Activated CD4-positive, alpha-beta T cell treated with anti-CD3 and anti-CD28 coated beads, Interleukin-2, Interleukin-6, amounts not matched to agents 100 ng/mL and 50 ng/mL, durations not matched to agents 16 hours and 8 hours (primary cell): ENCODE results near the gene CALN1.
"Not testable (repeated sequence)": the region's sequence is repeated elsewhere in the genome, so short reads cannot be mapped to it uniquely, and the experiment has no call there.

Experiments
- DNase-seq: peaks from one replicate; pipeline ENCODE4 v3.0.0-alpha.2; 2020

Gene CALN1

DNA sequence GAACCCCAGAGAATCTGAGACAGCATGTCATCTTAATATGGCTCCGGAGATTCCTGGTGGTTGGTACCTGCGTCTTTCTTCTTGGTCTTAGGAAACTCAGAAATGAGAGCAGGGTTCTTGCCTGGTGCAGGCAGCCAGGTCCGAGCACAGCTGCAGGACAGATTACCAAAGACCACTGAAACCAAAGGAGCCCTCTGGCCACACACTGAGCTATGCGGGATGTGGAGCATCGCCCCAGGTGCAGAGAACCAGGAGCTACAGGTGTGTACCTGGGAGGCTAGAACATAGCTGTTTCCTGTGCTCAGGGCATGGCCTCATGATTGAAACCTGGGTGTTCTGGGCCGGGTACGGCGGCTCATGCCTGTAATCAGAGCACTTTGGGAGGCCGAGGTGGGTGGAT, 635.4 kb downstream of the CALN1 start:
- DNase-seq: no peak

DNA sequence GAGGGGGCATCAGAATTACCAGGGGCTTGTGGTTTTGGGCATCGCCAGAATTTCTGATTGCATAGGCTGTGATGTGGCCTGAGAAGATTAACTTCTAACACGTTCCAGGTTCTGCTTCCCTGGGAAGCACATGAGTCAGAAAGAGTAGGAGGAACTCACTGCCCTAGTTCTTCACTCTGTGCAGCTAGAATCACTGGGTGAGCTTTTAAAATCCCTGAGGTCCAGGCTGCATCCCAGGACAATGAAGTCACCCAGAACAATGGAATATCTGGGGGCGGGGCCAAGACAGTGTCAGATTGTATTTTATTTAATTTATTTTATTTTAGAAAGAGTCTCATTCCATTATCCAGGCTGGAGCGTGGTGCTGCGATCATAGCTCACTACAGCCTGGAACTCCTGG, 636.5 kb downstream of the CALN1 start:
- no peak for DNase-seq

DNA sequence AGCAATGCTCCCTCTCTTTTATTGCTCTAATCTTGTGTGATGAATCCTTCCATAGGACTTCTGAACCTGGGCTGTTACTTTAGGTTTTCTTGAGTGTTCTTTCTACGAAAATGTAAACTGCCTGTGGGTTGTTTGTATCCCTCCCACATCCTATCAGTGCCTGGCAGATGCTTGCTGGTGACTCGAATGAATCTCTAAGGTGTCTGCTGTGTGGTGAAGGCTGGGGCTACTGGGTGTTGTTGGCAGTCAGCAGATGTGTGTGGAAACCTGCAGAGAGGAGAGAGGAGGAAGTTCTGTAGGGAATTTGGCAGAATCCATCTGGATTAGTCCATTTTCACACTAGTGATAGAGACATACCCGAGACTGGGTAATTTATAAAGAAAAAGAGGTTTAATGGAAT, 639.4 kb downstream of the CALN1 start:
- DNase-seq: no peak

- DNase-seq: no peak
Measured at GRCh38 chr7:71770269-71770907, 641.8 kb downstream of the CALN1 start.

- no peak for DNase-seq
Measured at GRCh38 chr7:71769326-71769725, 642.8 kb downstream of the CALN1 start.

- DNase-seq: no peak
Measured at GRCh38 chr7:71768450-71768849, 643.7 kb downstream of the CALN1 start.

- DNase-seq: no peak
Measured at GRCh38 chr7:71766016-71766415, 646.1 kb downstream of the CALN1 start.

- DNase-seq: no peak
Measured at GRCh38 chr7:71761336-71761735, 650.8 kb downstream of the CALN1 start.

DNA sequence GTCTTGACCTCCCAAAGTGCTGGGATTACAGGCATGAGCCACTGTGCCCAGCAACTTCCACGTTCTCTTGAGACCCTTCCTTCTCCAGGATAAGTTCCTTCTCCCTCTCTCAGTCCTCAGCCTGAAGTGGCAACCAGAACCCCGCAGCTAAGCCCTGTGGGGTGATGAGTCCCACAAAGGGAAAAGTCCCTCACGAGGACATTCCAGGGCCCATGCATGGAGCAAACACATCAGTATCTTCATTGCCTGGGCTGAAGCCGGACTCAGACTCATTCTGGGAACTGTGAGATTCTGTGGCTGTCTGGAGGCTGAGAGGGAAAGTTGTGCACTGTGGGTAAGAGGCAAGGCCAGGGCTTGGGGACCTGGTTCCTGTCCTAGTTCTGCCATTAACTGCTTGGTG, 657.3 kb downstream of the CALN1 start:
- DNase-seq: no peak

- no peak for DNase-seq
Measured at GRCh38 chr7:71753956-71754664, 658.0 kb downstream of the CALN1 start.

- no peak for DNase-seq
Measured at GRCh38 chr7:71753236-71753635, 658.9 kb downstream of the CALN1 start.

DNA sequence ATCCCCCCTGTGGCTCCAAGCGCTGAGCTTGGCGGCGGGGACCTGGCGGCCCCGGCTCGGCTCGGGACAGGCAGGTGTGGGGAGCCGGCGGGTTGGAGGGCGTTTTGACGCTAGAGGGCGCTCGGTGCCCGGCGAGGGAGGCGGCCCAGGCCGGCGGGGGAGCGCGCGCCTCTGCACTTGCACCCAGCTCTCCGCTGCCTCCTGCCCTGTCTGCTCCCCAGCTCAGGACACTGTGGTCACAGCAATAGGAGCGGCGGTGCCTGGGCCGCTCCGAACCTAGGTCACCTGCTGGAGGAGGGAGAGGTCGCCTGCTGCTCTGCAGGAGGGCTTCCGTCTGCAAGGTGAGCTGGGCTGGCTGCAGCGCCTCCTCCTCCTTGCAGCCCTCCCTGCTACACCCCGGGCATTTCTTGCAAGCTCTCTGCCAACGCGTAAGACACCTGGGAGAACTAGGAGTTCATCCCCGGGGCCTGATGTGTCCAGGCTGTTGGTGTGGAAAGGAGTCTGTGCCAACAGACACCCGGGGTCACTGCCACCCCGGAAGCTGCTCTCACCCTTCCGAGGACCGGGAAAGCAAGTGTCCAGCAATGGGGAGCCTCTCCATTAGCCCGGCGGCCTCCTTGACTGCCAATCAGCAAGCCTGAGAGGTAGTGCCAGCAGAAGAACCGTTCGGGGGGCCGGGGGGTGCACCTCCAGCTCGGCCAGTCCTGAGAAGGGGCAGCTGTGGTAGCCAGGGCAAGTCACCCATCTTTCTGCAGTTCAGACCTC, 659.8 kb downstream of the CALN1 start:
- peak; percentile 72 for DNase-seq

GRCh38 chr7:71750290-71750689, 661.8 kb downstream of the CALN1 start:
- DNase-seq: no peak

GRCh38 chr7:71746006-71746405, 666.1 kb downstream of the CALN1 start:
- no peak for DNase-seq

GRCh38 chr7:71740174-71740560, 672.0 kb downstream of the CALN1 start:
- DNase-seq: no peak

DNA sequence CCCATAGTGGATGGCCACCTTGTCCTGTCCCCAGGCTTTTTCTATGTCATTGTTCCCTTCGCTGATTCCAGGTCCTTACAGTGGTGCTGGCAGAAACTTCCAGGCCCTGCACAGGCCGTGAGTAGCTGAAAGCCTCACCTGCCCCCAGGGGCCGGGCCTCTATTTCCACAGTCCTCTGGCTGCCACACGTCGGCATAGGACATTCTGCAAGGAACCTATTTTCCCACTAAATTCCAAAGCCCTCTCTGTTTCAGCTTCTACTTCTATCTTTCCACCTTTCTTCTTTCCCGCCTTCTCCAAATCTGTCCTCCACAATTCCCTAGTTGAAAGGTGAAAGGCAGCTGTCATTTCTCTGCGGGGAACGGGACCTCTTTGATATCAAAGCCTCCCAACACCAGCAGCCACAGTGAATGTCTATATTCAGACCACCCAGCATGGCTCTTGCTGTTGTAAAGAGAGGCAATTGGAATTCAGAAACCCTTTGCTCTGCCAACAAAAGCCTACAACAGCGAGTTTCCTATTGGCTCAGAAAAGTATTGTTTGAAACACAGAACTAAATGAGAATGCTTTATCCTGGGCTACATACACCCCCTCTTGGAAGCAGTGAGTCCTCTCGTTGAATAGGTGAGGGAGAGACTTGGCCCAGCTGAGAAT, 672.5 kb downstream of the CALN1 start:
- DNase-seq: no peak

GRCh38 chr7:71737931-71738540, 674.1 kb downstream of the CALN1 start:
- not testable (repeated sequence) for DNase-seq

- DNase-seq: peak; percentile 58
Measured at GRCh38 chr7:71735961-71736556, 676.1 kb downstream of the CALN1 start.

GRCh38 chr7:71733107-71733870, 678.8 kb downstream of the CALN1 start:
- DNase-seq: peak; percentile 75

DNA sequence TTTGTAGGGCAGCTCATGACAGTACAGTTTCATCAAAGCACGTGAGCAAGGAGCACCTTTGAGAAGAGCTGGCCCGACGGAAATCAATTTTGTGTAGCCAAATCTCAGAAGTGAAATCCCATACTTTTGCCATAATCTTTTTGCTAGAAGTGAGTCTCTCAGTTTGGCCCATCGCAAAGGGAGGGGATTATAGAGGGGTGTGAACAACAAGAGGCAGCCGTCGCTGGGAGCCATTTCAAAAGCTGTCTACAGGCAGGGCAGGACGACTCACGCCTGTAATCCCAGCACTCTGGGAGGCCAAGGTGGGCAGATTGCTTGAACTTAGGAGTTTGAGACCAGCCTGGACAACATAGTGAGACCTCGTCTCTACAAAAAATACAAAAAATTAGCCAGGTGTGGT, 680.4 kb downstream of the CALN1 start:
- DNase-seq: no peak
